Left ventricle myocardium superior (tissue), 1 donor: ENCODE results near the gene MRPS6. TPM values are rescaled to one million over a fixed set of nuclear protein-coding genes. Genes with fewer than 3 reads are reported as not detected.
A peak's percentile ranks its signal among the peaks of the same experiment; 100 is the strongest.

Experiments
- ATAC-seq: fragments of 200-7000 bp; cut with Tn5 transposase; one replicate; pipeline ENCODE4 v1.9.1; 2020; ENCODE audit warnings: mild to moderate bottlenecking, moderate library complexity
- DNase-seq: peaks from one replicate; pipeline ENCODE4 v3.0.0-alpha.2; 2020
- intact Hi-C: fragments of 100-400 bp; cut with micrococcal nuclease; formaldehyde crosslinking; loops from one replicate; pipeline ENCODE4 v1.11.0; 2022
- total RNA-seq: library from RNA; stranded (reverse); fragmentation: NEBNext Ultra II Directional; extraction: Animal tissue kit (Norgen Biotek cat#: 25700); gene quantifications from one replicate; pipeline ENCODE4 v1.2.1, GENCODE V29; 2021
- donor health status: DM: no; HTN: yes; CAD: no; lungs with severe emphysema.

MRPS6 gene
- total RNA-seq, 1 donor from 2014 or later, result 63.0 TPM

GRCh38 chr21:34061983-34062382 is 11.4 kb upstream of the MRPS6 start:
- DNase-seq, result no peak
- no peak for ATAC-seq
- intact Hi-C loops, result no loop called here

- ATAC-seq, result no peak
- intact Hi-C loops, result no loop called here
These were observed 8.4 kb upstream of the MRPS6 start for GRCh38 chr21:34065027-34065426.

GRCh38 chr21:34071683-34072082 is 1.7 kb upstream of the MRPS6 start:
- ATAC-seq (no peak), DNase-seq (no peak)
- intact Hi-C loops, result loop anchor here (10.0 kb wide), 1 partner anchor 137 kb away; no protein-coding TSS in a partner anchor

More at GRCh38 chr21:34065027-34065426, 8.4 kb upstream of the MRPS6 start:
- DNase-seq, result no peak

GRCh38 chr21:34072145-34073031 is 990 bp upstream of the MRPS6 start:
- intact Hi-C loops, result loop anchor here (10.0 kb wide), 1 partner anchor 138 kb away; no protein-coding TSS in a partner anchor
- DNase-seq (no peak), ATAC-seq (peak; percentile 47)

- DNase-seq, result peak; percentile 76
- peak; percentile 59 for ATAC-seq
- intact Hi-C loops, result loop anchor here (10.0 kb wide), 1 partner anchor 139 kb away; no protein-coding TSS in a partner anchor
These were observed 438 bp downstream of the MRPS6 start for GRCh38 chr21:34073749-34074282.

GRCh38 chr21:34074283-34075090 is 1.1 kb downstream of the MRPS6 start:
- intact Hi-C loops, result loop anchor here (10.0 kb wide), 1 partner anchor 140 kb away; no protein-coding TSS in a partner anchor
- DNase-seq, result peak; percentile 29
- ATAC-seq, result no peak

- intact Hi-C loops, result loop anchor here (10.0 kb wide), 1 partner anchor 140 kb away; no protein-coding TSS in a partner anchor
- ATAC-seq (no peak), DNase-seq (no peak)
These were observed 1.7 kb downstream of the MRPS6 start for GRCh38 chr21:34075091-34075425.

GRCh38 chr21:34075760-34076660 is 2.6 kb downstream of the MRPS6 start:
- ATAC-seq (no peak), DNase-seq (no peak)
- intact Hi-C loops, result loop anchor here (10.0 kb wide), 1 partner anchor 141 kb away; no protein-coding TSS in a partner anchor

GRCh38 chr21:34076835-34077234 is 3.5 kb downstream of the MRPS6 start:
- intact Hi-C loops, result loop anchor here (10.0 kb wide), 1 partner anchor 142 kb away; no protein-coding TSS in a partner anchor
- ATAC-seq (no peak), DNase-seq (no peak)

GRCh38 chr21:34077888-34078287 is 4.5 kb downstream of the MRPS6 start:
- ATAC-seq (no peak), DNase-seq (no peak)
- intact Hi-C loops, result loop anchor here (10.0 kb wide), 1 partner anchor 143 kb away; no protein-coding TSS in a partner anchor

- intact Hi-C loops, result loop anchor here (10.0 kb wide), 1 partner anchor 144 kb away; no protein-coding TSS in a partner anchor
- ATAC-seq, result peak; percentile 58
- DNase-seq, result no peak
These were observed 5.5 kb downstream of the MRPS6 start for GRCh38 chr21:34078915-34079314.

GRCh38 chr21:34080710-34081109 is 7.3 kb downstream of the MRPS6 start:
- ATAC-seq, result no peak
- no peak for DNase-seq
- intact Hi-C loops, result no loop called here

- DNase-seq, result no peak
- intact Hi-C loops, result no loop called here
- no peak for ATAC-seq
These were observed 9.4 kb downstream of the MRPS6 start for GRCh38 chr21:34082769-34083168.

GRCh38 chr21:34083357-34083756 is 10.0 kb downstream of the MRPS6 start:
- DNase-seq (no peak), ATAC-seq (no peak)
- intact Hi-C loops, result no loop called here

- ATAC-seq, result no peak
- DNase-seq, result no peak
- intact Hi-C loops, result no loop called here
These were observed 11.8 kb downstream of the MRPS6 start for GRCh38 chr21:34085129-34085528.

GRCh38 chr21:34086887-34087306 is 13.5 kb downstream of the MRPS6 start:
- intact Hi-C loops, result no loop called here
- peak; percentile 65 for ATAC-seq
- DNase-seq, result no peak

GRCh38 chr21:34088752-34089151 is 15.4 kb downstream of the MRPS6 start:
- ATAC-seq, result no peak
- DNase-seq, result no peak
- intact Hi-C loops, result no loop called here

GRCh38 chr21:34091032-34091431 is 17.7 kb downstream of the MRPS6 start:
- DNase-seq (no peak), ATAC-seq (no peak)
- intact Hi-C loops, result no loop called here
